Measurements from ENCODE around the gene ZNF367.

Gene ZNF367

DNA sequence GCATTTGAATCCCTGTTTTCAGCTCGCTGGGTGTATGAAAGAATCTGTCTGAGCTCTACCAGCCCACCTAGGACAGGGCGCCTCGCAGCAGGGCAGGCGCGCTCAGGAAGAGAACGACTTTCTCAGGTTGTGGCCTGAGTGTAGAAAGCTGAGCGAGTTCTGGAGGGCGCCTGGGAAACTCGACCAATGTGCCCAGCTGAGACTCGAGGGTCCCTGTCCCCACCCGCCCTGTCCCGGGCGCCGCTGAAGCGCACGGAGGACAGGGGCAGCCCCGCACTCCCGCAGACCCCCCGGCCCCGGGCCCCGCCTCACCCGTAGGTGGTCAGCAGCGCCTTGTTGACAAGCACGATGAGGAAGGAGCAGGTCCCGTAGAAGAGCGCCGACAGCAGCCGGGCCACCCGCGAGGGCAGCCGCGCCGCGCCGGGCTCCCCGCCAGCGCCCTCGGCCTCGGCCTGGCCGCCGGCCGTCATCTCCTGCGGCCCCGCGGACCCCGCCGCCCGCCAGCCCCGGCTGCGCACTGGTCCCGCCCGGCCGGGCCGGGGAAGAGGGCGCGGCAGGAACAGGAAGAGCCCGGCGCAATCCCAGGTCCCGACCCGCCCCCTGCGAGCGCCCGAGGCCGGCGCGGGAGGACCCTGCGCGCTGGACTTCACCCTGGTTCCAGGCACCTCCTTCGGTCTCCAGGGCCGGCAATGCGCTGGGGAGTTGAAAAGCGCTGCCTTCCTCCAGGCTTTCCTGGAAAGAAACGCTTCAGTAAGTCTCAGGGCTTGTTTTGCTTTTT, 34.8 kb downstream of the ZNF367 start, which contains the start of gene SLC35D2:
Gene SLC35D2 (minus strand): TSS at position 547 of the 778 bp plus-strand sequence. CDS start 77 bp downstream, at position 470.
- Histone ChIP-seq H3K9me3 (ENCODE audit: insufficient read depth, low read length) (no peaks in the 10 kb centered on the region), H3K9ac (ENCODE audit: insufficient read length, low read depth) (peak within 1 kb of the TSS; percentile 69), H3K27me3 (ENCODE audit: insufficient read depth, insufficient read length) (no peaks in the 10 kb centered on the region), H3K4me1 (ENCODE audit: insufficient read depth, insufficient read length) (no peaks in the 10 kb centered on the region), H3K4me3 (ENCODE audit: insufficient read length, low read depth) (peak within 1 kb of the TSS; percentile 49), H3K36me3 (ENCODE audit: insufficient read depth, insufficient read length, low read length) (peaks cover 49% of the 10 kb centered on the region)
- TF ChIP-seq ZNF274 (IDR thresholded peaks at IDR 0.05; ENCODE audit: low read depth, low read length) (no peak), SUZ12 (IDR thresholded peaks at IDR 0.05; ENCODE audit: extremely low read depth, insufficient read depth, insufficient read length) (no peak), YY1 (IDR thresholded peaks at IDR 0.05; ENCODE audit: insufficient read depth, insufficient read length) (no peak)
- no peak for DNase-seq (ENCODE audit: low read depth, low spot score)

DNA sequence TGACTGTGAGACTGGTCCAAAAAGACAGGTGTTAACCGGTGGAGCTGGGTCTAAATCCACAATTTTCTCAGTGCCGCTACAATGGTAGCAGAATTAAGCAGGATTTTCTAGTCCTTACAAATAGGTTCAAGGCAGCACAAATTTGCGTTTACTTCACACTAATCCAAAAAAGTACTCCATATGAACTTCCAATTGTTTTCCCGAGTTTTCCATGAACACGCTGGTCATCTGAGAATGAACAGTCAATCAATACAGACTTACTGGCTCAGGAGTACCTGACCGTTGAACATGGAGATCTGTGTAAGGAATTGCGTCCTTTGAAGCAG, 35.4 kb downstream of the ZNF367 start:
- peak overlapping the region; percentile 49 for H3K4me3 ChIP-seq (ENCODE audit: insufficient read length, low read depth)
- no peak for DNase-seq (ENCODE audit: low read depth, low spot score)
- H3K36me3 ChIP-seq (ENCODE audit: insufficient read depth, insufficient read length, low read length): peaks cover 43% of the 10 kb centered on the region
- no peaks in the 10 kb centered on the region for H3K4me1 ChIP-seq (ENCODE audit: insufficient read depth, insufficient read length)
- no peaks in the 10 kb centered on the region for H3K27me3 ChIP-seq (ENCODE audit: insufficient read depth, insufficient read length)
- peak overlapping the region; percentile 69 for H3K9ac ChIP-seq (ENCODE audit: insufficient read length, low read depth)
- no peaks in the 10 kb centered on the region for H3K9me3 ChIP-seq (ENCODE audit: insufficient read depth, low read length)
- no peak for TF ChIP-seq SUZ12 (IDR thresholded peaks at IDR 0.05; ENCODE audit: extremely low read depth, insufficient read depth, insufficient read length)
- no peak for TF ChIP-seq ZNF274 (IDR thresholded peaks at IDR 0.05; ENCODE audit: low read depth, low read length)
- TF ChIP-seq YY1 (IDR thresholded peaks at IDR 0.05; ENCODE audit: insufficient read depth, insufficient read length): no peak

DNA sequence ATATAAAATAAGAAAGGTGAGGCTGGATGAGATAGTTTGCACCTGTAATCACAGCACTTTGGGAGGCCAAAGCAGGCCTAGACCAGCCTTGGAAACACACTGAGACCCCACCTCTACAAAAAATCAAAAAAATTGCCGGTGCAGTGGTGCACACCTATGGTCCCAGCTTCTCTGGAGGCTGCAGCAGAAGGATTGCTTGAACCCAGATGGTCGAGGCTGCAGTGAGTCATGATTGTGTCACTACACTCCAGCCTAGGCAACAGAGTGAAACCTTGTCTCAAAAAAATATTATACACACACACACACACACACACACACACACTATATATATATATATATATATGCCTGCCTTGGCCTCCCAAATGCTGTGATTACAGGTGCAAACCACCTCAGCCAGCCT, 36.0 kb downstream of the ZNF367 start:
- H3K36me3 ChIP-seq (ENCODE audit: insufficient read depth, insufficient read length, low read length): peaks cover 37% of the 10 kb centered on the region
- H3K4me1 ChIP-seq (ENCODE audit: insufficient read depth, insufficient read length): no peaks in the 10 kb centered on the region
- TF ChIP-seq ZNF274 (IDR thresholded peaks at IDR 0.05; ENCODE audit: low read depth, low read length) (no peak), YY1 (IDR thresholded peaks at IDR 0.05; ENCODE audit: insufficient read depth, insufficient read length) (no peak), SUZ12 (IDR thresholded peaks at IDR 0.05; ENCODE audit: extremely low read depth, insufficient read depth, insufficient read length) (no peak)
- DNase-seq (ENCODE audit: low read depth, low spot score): no peak
- H3K27me3 ChIP-seq (ENCODE audit: insufficient read depth, insufficient read length): no peaks in the 10 kb centered on the region
- no peak overlapping the region for H3K4me3 ChIP-seq (ENCODE audit: insufficient read length, low read depth)
- no peak overlapping the region for H3K9ac ChIP-seq (ENCODE audit: insufficient read length, low read depth)
- no peaks in the 10 kb centered on the region for H3K9me3 ChIP-seq (ENCODE audit: insufficient read depth, low read length)

DNA sequence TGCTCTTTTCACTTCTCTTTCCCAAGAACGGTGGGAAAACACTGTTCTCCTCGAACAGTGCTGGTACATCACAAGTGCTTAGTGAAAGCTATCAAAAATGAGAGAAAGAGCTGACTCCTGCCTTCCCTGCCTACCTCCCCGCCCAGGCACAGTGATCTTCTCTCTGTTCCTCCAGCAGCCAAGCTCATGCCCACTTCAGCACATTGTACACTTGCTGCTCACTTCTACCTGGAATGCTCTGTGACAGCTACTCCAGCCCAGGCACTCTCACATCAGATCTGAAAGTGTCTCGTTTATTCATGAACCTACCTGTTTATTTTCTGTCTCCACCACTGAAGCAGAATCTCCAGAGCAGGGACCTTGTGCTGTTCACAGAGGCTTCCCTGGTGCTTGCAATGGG, 36.5 kb downstream of the ZNF367 start:
- DNase-seq (ENCODE audit: low read depth, low spot score): no peak
- Histone ChIP-seq H3K9ac (ENCODE audit: insufficient read length, low read depth) (peak overlapping the region; percentile 26), H3K4me3 (ENCODE audit: insufficient read length, low read depth) (no peak overlapping the region), H3K27me3 (ENCODE audit: insufficient read depth, insufficient read length) (no peaks in the 10 kb centered on the region), H3K9me3 (ENCODE audit: insufficient read depth, low read length) (no peaks in the 10 kb centered on the region), H3K36me3 (ENCODE audit: insufficient read depth, insufficient read length, low read length) (peaks cover 32% of the 10 kb centered on the region), H3K4me1 (ENCODE audit: insufficient read depth, insufficient read length) (peaks cover under 1% of the 10 kb centered on the region)
- no peak for TF ChIP-seq ZNF274 (IDR thresholded peaks at IDR 0.05; ENCODE audit: low read depth, low read length)
- TF ChIP-seq SUZ12 (IDR thresholded peaks at IDR 0.05; ENCODE audit: extremely low read depth, insufficient read depth, insufficient read length): no peak
- no peak for TF ChIP-seq YY1 (IDR thresholded peaks at IDR 0.05; ENCODE audit: insufficient read depth, insufficient read length)

DNA sequence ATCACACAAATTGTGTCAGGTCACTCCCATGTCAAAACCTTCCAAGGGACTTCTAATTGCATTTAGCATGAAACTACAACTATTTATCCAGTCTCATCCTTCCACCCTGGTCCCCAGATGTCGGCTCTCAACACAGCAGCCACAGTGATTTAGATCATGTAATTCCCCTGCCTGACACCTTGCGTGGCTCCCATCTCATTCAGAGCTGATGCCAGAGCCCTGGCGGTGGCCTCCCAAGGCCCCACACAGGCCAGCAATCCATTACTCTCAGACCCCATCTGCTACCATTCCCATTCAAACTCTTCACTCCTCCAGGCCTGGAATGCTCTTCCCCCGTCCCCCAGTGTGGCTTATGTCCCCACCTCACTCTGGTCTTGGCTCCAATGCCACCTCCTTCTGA, 37.0 kb downstream of the ZNF367 start:
- no peaks in the 10 kb centered on the region for H3K9me3 ChIP-seq (ENCODE audit: insufficient read depth, low read length)
- no peak overlapping the region for H3K4me3 ChIP-seq (ENCODE audit: insufficient read length, low read depth)
- peaks cover 3% of the 10 kb centered on the region for H3K4me1 ChIP-seq (ENCODE audit: insufficient read depth, insufficient read length)
- TF ChIP-seq ZNF274 (IDR thresholded peaks at IDR 0.05; ENCODE audit: low read depth, low read length): no peak
- TF ChIP-seq YY1 (IDR thresholded peaks at IDR 0.05; ENCODE audit: insufficient read depth, insufficient read length): no peak
- no peak for TF ChIP-seq SUZ12 (IDR thresholded peaks at IDR 0.05; ENCODE audit: extremely low read depth, insufficient read depth, insufficient read length)
- H3K27me3 ChIP-seq (ENCODE audit: insufficient read depth, insufficient read length): no peaks in the 10 kb centered on the region
- peaks cover 27% of the 10 kb centered on the region for H3K36me3 ChIP-seq (ENCODE audit: insufficient read depth, insufficient read length, low read length)
- no peak for DNase-seq (ENCODE audit: low read depth, low spot score)
- H3K9ac ChIP-seq (ENCODE audit: insufficient read length, low read depth): no peak overlapping the region

DNA sequence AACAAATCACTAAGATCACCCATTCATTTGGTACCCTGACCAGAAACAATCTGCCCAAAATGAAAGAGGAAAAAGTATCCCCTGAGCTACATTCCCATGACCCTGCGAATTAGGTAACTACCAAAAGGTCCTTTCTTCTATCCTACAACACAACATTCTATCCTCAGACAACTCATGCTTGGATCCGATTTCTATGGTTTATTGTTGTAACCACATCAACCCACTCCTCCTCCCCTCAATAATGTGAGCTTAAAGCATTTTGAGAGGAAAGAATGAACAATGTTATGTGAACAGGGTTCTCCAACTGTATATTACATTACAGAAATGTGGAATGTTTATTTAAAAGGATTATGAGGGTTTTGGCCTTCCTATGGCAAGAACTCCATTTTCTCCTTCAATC, 38.7 kb downstream of the ZNF367 start:
- Histone ChIP-seq H3K36me3 (ENCODE audit: insufficient read depth, insufficient read length, low read length) (peaks cover 17% of the 10 kb centered on the region), H3K9ac (ENCODE audit: insufficient read length, low read depth) (no peak overlapping the region), H3K4me1 (ENCODE audit: insufficient read depth, insufficient read length) (peaks cover 3% of the 10 kb centered on the region), H3K4me3 (ENCODE audit: insufficient read length, low read depth) (no peak overlapping the region), H3K9me3 (ENCODE audit: insufficient read depth, low read length) (no peaks in the 10 kb centered on the region), H3K27me3 (ENCODE audit: insufficient read depth, insufficient read length) (no peaks in the 10 kb centered on the region)
- TF ChIP-seq YY1 (IDR thresholded peaks at IDR 0.05; ENCODE audit: insufficient read depth, insufficient read length) (no peak), ZNF274 (IDR thresholded peaks at IDR 0.05; ENCODE audit: low read depth, low read length) (no peak), SUZ12 (IDR thresholded peaks at IDR 0.05; ENCODE audit: extremely low read depth, insufficient read depth, insufficient read length) (no peak)
- no peak for DNase-seq (ENCODE audit: low read depth, low spot score)

DNA sequence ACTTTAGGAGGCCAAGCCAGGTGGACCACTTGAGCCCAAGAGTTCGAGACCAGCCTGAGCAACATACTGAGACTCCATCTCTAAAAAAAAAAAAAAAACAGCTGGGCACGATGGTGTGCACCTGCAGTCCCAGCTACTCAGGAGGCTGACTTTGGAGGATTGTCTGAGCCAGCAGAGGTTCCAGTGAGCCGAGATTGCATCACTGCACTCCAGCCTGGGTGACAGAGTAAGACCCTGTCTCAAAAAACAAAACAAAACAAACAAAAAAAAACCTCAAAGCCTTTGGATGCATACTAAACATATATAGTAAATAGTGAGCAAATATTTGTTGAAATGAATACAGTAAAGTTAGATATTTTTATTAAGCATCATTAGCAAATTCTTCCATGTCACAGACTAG, 40.0 kb downstream of the ZNF367 start:
- Histone ChIP-seq H3K9me3 (ENCODE audit: insufficient read depth, low read length) (no peaks in the 10 kb centered on the region), H3K27me3 (ENCODE audit: insufficient read depth, insufficient read length) (no peaks in the 10 kb centered on the region), H3K4me3 (ENCODE audit: insufficient read length, low read depth) (no peak overlapping the region), H3K9ac (ENCODE audit: insufficient read length, low read depth) (no peak overlapping the region), H3K36me3 (ENCODE audit: insufficient read depth, insufficient read length, low read length) (peaks cover 17% of the 10 kb centered on the region), H3K4me1 (ENCODE audit: insufficient read depth, insufficient read length) (peaks cover 3% of the 10 kb centered on the region)
- TF ChIP-seq YY1 (IDR thresholded peaks at IDR 0.05; ENCODE audit: insufficient read depth, insufficient read length): no peak
- no peak for TF ChIP-seq SUZ12 (IDR thresholded peaks at IDR 0.05; ENCODE audit: extremely low read depth, insufficient read depth, insufficient read length)
- no peak for TF ChIP-seq ZNF274 (IDR thresholded peaks at IDR 0.05; ENCODE audit: low read depth, low read length)
- no peak for DNase-seq (ENCODE audit: low read depth, low spot score)
